ENCODE measurements around the gene ZNF84. TPM values are rescaled to one million over a fixed set of nuclear protein-coding genes. Genes with fewer than 3 reads are reported as not detected.

ZNF84 gene
- total and polyA plus RNA-seq, 4 donors: 3.2 to 15.6 (median 7.1) TPM

- peaks cover 4 to 45% (median 39%) of the 10 kb centered on the region in 4 donors for H3K36me3 ChIP-seq (ENCODE audit: control insufficient read depth in 4 of 4, insufficient read depth in 3 of 4, low read depth in 1 of 4, low read length in 3 of 4)
- H3K4me3 ChIP-seq (ENCODE audit: low read depth in 1 of 3, low read length in 3 of 3): peak overlapping the region in 2 of 3 donors; percentile 49 to 66
Observed at GRCh38 chr12:133108150-133108549, 70.8 kb downstream of the ZNF84 start.

More at GRCh38 chr12:133108150-133108549, 70.8 kb downstream of the ZNF84 start:
- Histone ChIP-seq H3K27ac (ENCODE audit: low read depth in 1 of 2, low read length in 2 of 2) (no peak overlapping the region), H3K9me3 (ENCODE audit: control insufficient read depth in 4 of 4, low read length in 3 of 4) (peaks cover 49 to 89% (median 73%) of the 10 kb centered on the region in 4 donors), H3K4me1 (ENCODE audit: control insufficient read depth in 4 of 4, insufficient read depth in 4 of 4, low read length in 3 of 4) (no peaks in the 10 kb centered on the region), H3K27me3 (ENCODE audit: control insufficient read depth in 4 of 4, insufficient read depth in 4 of 4, low read length in 3 of 4) (no peaks in the 10 kb centered on the region), H3K9ac (ENCODE audit: low read depth in 1 of 2, low read length in 2 of 2) (no peak overlapping the region)
- TF ChIP-seq FOXA1 (IDR thresholded peaks at IDR 0.05) (no peak), SP1 (IDR thresholded peaks at IDR 0.05) (no peak), REST (IDR thresholded peaks at IDR 0.05) (no peak), JUND (IDR thresholded peaks at IDR 0.05) (no peak), GABPA (IDR thresholded peaks at IDR 0.05 in 1 of 2, conservative IDR thresholded peaks at IDR 0.05 in 1 of 2) (no peak), ZBTB33 (IDR thresholded peaks at IDR 0.05) (no peak), CTCF (IDR thresholded peaks at IDR 0.05; ENCODE audit: low read depth, low read length, missing input control) (no peak), ATF3 (IDR thresholded peaks at IDR 0.05) (no peak), HNF4A (conservative IDR thresholded peaks at IDR 0.05) (no peak)
- 96% methylated on average over 2 of the region's 2 CpGs for WGBS
- DNase-seq (ENCODE audit: low spot score): no peak

Small RNA genes within 50 kb of the gene (small RNA-seq; reads per million reads assigned to genes)
- not detected for gene RNU4ATAC12P

Other genes with a start within 250 kb of the ZNF84 start
- gene GOLGA3, start 208.6 kb upstream of the ZNF84 start, total RNA-seq: 10 to 100 TPM; 21.5 to 43.0 TPM
- 10 to 100 TPM in 1 of 2 donors, 1 to 10 TPM in 1; 5.0 to 10.0 TPM for gene GOLGA3, start 208.6 kb upstream of the ZNF84 start, polyA plus RNA-seq
- 10 to 100 TPM; 21.7 to 23.4 TPM for gene CHFR, start 149.9 kb upstream of the ZNF84 start, total RNA-seq
- gene CHFR, start 149.9 kb upstream of the ZNF84 start, polyA plus RNA-seq: 1 to 10 TPM; 7.0 to 7.5 TPM
- 1 to 10 TPM; 3.6 to 9.5 TPM for gene ZNF605, start 81.2 kb upstream of the ZNF84 start, total RNA-seq
- 1 to 10 TPM; 1.2 to 3.5 TPM for gene ZNF605, start 81.2 kb upstream of the ZNF84 start, polyA plus RNA-seq
- 1 to 10 TPM; 6.9 to 9.5 TPM for gene ZNF26, start 51.1 kb upstream of the ZNF84 start, total RNA-seq
- 1 to 10 TPM; 1.7 to 2.8 TPM for gene ZNF26, start 51.1 kb upstream of the ZNF84 start, polyA plus RNA-seq
- 10 to 100 TPM; 10.0 to 12.4 TPM for gene ZNF140, start 43.4 kb downstream of the ZNF84 start, total RNA-seq
- gene ZNF140, start 43.4 kb downstream of the ZNF84 start, polyA plus RNA-seq: 1 to 10 TPM; 5.2 to 6.3 TPM
- gene ZNF891, start 92.8 kb downstream of the ZNF84 start, total RNA-seq: 1 to 10 TPM in 1 of 2 donors, under 1 TPM in 1; 0.61 to 1.3 TPM
- under 1 TPM; 0.13 to 0.29 TPM for gene ZNF891, start 92.8 kb downstream of the ZNF84 start, polyA plus RNA-seq
- gene ZNF10, start 93.1 kb downstream of the ZNF84 start, total RNA-seq: 1 to 10 TPM; 5.4 to 5.6 TPM
- gene ZNF10, start 93.1 kb downstream of the ZNF84 start, polyA plus RNA-seq: 1 to 10 TPM; 1.8 to 3.1 TPM
- 10 to 100 TPM; 14.3 to 23.0 TPM for gene ZNF268, start 144.0 kb downstream of the ZNF84 start, total RNA-seq
- 1 to 10 TPM; 4.8 to 7.1 TPM for gene ZNF268, start 144.0 kb downstream of the ZNF84 start, polyA plus RNA-seq
- not detected for gene ANHX, start 198.4 kb downstream of the ZNF84 start, total RNA-seq
- gene ANHX, start 198.4 kb downstream of the ZNF84 start, polyA plus RNA-seq: not detected

Measured in liver (tissue), 10 donors.